Medulla oblongata (tissue), 1 donor: ENCODE measurements around the gene RTEL1.
A peak's percentile ranks its signal among the peaks of the same experiment; 100 is the strongest.
"Not testable (repeated sequence)": the region's sequence is repeated elsewhere in the genome, so short reads cannot be mapped to it uniquely, and the experiment has no call there.

Experiments used
- DNase-seq: peaks from one replicate; pipeline ENCODE4 v3.0.0-alpha.2; 2015; ENCODE audit errors: extremely low spot score

The RTEL1 gene

DNA sequence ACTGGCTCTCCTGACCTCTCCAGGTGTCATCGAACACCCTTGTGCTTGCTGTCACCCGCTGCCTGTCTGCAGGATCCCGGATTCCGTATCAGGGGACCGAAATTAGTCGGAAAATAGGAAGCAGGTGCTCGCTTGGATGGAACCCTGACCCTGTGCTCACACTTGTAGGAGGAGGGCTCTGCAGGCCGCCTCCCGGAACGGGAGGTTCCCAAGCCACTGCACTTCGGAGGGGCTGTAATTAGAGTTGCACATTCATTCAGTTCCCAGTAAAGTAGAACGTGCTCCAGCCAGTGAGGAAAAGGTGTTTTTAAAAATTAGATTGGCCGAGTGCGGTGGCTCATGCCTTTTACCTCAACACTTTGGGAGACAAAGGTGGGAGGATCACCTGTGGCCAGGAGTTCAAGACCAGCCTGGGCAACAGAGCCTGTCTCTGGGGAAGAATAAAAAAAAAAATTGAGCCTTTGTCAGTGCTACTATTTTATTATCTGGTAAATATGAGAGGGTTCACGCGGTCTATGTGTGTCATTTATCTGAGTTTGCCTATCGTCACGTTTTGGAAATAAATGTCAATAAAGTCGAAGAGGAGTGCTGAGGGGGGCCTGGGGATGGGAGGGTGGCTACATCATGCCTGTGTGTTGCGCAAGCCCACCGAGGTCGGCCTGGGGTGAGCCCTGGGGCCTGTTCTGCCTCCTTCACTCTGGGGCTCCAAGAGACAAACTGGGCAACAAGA lies 29.7 kb upstream of the RTEL1 start:
- peak; percentile 44 for DNase-seq

DNA sequence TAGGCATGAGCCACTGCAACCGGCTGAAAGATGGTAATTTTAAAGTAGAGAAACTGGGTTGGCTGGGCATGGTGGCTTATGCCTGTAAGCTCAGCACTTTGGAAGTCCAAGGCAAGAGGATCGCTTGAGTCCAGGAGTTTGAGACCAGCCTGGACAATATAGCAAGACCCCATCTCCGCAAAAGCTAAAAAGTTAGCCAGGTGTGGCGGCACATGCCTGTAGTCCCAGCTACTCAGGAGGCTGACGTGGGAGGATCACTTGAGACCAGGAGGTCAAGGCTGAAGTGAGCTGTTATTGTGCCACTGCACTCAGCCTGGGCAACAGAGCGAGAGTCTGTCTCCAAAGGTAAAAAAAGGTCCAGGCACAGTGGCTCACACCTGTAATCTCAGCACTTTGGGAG lies 27.2 kb upstream of the RTEL1 start:
- DNase-seq, result not testable (repeated sequence)

DNA sequence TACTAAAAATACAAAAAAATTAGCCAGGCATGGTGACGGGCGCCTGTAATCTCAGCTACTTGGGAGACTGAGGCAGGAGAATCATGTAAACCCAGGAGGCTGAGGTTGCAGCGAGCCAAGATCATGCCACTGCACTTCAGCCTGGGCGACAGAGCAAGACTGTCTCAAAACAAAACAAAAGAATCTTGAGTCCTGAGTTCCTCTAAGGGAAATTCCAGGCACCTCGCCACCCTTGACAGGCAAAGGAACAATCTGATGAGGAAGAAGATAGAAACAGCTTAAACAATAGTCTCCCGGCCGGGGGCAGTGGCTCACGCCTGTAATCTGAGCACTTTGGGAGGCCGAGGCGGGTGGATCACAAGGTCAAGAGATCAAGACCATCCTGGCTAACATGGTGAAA lies 26.7 kb upstream of the RTEL1 start:
- not testable (repeated sequence) for DNase-seq

DNA sequence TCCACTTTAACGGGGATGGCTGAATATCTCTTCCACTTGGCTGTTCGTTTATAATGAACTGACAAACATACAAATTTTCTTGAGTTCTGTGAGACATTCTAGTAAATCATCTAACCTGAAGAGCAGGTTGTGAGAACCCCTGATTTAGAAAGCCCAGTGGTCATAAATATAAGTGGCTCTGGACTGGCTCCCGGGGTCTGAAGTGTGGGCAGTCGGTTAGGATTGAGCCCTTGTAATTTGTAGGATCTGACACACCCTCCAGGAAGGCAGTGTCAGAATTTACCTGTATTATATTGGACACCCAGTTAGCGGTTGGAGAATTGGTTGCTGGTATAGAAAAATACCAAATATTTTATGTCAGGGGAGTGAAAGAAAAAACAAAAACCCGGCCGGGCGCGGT lies 24.4 kb upstream of the RTEL1 start:
- DNase-seq, result no peak

DNA sequence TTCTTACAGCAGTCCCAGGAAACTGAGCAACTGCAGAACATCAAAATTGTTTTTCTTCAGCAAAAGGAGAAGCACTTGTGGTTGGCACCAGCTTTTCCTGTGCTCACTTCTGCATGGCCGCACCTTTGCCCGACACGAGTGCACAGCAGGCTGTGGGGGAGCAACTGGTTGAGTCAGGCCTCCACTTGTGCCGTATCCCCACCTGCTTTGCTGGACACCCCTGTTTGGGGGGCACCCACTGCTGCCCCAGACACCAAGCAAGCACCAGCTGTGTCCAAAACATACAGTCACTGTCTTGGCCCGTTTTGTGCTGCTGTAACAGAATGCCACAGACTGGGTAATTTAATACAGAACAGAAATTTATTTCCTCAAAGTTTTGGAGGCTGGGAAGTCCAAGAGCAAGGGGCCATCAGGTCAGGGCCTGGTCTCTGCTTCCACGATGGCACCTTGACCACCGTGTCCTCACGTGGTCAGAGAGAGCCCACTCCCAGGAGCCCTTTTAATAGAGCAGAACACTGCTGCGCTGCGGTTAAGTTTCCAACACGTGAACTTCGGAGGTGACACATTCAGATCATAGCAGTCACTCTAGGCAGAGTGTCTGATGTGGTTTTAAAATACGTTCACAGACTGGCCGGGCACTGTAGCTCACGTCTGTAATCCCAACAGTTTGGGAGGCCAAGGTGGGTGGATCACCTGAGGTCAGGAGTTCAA lies 22.5 kb upstream of the RTEL1 start:
- peak; percentile 34 for DNase-seq

DNA sequence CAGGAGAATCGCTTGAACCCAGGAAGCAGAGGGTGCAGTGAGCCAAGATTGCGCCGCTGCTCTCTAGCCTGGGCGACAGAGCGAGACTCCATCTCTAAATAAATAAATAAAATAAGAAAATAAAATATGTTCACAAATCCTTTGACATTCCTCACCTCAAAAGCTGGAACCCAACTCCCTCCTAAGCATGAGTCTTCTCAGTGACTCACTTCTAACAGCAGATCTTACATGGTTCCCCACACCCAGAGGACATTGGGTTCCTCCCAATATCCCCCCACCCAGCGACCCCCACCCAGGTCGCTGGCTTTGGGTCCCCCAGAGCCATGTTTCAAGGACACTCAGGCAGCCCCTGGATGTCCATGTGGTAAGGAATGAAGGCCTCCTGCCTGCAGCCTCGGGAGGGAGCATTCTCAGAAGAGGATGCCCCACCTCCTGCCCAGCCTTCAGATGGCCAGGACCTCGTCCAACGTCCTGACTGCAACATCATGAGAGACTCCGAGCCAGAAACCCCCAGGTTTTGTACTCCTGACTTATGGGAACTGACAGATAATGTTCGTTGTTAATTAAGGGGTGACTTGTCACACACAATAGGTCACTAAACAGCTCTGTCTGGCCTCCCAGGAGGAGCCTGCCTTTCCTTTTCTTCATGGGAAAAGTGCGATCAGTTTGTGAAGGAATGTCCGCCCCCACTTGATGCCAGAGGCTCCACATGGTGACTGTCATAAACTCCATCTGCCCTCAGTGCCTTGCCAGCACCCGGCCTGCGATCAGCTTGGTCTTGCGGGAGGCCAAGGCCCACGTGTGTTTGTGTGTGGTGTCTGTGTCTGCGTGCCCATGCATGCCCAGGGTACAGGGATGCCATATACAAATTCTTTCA lies 21.1 kb upstream of the RTEL1 start:
- DNase-seq, result no peak

DNA sequence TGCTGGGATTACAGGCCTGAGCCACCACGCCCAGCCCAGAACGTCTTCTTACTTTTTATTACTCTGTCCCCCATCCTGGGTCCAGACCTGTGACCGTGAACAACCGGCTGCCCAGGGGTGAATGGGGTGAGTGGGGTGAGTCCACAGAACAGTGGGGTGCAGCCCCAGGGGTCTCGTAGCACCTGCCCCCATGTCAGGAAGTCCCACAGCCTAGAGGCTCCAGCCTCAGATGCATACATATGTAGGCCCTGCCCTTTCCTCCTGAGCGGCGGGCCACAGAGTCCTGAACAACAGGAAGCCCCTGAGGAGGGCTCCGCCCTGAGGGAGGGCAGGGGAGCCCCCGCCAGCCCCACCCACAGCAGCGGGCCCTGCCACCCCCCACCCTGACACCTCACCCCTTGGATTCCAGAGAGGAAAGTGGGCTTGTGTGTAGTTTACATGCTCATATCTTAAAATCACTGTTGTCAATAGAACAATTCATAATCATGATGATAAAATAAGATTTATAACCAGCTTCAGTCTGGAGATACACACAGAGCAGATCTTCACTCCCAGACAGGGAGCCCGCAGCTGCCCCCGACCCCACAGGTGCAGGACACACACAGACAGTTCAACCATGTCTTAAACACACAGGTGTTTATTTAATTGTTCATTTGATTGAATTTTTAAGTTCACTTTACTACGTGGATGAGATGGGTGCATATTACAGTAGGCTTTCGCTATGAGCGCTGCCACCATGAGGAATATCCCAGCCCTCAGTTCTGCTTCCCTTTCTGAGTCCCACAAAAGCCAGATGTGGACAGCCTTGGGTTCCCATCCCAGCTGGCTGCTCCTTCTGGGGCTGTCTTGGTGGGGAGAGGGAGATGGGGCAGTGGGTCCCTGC lies 18.8 kb upstream of the RTEL1 start:
- DNase-seq, result no peak

DNA sequence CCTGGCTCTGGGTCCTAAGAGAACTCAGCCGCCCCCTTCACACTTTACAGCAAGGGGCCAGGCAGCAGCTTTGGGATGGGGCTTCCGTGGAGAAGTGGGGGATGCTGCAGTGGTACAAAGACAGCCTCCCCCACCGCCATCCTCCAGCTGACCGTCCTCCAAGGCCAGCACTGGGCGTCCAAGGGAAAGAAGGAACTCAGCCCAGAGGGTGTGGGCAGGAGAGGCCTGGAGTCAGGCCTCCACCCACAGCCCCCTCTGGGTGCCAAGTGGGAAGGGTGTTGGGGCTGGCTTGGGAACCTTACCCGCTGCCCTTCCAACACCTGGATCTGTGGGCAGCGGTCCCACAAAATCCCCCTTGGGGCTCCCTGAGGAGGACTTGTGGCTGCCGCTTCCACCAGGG lies 18.0 kb upstream of the RTEL1 start:
- no peak for DNase-seq

DNA sequence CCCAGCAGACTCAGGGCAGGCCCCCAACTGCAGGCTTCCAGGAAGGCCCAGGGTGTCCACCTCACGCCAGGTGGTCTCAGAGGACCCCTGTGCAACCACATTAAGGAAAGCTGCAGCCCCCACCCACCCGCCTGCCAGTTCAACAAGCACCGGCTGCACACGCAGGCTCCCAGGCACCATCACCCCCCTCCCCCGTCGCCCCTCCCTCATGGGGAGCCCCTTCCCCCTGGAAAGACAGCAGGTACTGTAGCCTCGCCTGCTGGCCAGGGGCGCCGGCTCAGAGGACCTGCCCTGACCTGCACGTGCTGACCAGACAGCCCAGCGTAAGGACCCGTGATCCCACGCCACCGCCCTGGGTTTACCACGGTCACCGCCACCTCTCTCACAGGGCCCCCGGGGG lies 17.4 kb upstream of the RTEL1 start:
- DNase-seq, result not testable (repeated sequence)

DNA sequence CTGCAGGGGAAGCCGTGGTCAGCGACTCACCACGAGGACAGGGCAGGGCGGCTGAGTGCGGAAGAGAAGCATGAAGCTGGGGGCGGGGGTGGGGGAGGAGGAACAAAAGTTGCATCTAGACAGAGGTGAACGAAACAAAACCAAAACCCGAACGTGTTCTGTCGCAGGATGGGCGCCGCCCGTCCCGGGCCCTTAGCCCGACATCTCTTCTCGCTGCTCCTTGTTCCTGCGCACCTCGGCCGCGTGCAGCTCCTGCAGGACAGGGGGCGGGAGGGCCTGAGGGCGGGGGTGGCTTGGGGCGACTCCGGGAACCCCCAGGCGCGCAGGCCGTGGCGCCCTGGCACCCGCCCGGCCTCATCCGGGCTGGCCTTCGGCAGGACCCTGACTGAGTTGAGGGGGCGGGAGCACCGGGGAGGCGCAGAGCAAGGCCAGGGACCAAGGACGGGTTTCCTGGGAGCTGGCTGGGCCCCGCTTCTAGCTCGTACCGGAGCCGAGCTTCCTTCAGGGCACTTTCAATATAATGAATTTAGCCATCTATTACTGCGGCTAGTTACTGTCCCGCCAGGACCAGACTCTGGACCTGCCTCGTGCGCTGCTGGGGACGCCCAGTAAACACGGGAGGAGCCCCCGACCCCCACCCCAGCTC lies 16.8 kb upstream of the RTEL1 start:
- DNase-seq, result no peak

DNA sequence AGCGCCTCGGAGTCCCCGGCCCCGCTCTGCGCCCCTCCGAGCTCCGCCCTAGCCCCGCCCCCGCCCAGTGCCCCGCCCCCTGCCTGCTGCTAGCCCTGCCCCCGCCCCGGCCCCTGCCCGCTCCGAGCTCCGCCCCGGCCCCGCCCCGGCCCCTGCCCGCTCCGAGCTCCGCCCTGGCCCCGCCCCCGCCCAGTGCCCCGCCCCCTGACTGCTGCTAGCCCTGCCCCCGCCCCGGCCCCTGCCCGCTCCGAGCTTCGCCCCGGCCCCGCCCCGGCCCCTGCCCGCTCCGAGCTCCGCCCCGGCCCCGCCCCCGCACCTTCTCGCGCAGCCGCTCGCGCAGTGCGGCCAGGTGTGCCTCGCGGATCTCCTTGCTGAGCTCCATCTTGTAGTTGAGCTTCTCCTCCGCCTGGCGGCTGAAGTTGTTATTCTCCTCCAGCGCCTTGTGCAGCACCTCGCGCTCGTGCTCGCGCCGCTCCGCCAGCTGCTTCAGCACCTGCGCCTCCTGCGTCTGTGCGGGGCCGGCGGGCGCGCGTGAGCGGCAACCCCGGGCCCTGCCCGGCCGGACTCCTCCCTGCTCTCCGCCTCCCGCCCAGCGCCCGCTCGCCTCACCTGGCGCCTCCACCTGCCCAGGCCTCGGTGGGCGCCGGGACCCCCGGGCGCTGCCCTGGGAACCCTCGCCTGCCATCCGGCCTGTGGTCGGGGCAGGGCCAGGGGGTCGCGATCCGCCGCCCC lies 16.2 kb upstream of the RTEL1 start:
- peak; percentile 55 for DNase-seq

DNA sequence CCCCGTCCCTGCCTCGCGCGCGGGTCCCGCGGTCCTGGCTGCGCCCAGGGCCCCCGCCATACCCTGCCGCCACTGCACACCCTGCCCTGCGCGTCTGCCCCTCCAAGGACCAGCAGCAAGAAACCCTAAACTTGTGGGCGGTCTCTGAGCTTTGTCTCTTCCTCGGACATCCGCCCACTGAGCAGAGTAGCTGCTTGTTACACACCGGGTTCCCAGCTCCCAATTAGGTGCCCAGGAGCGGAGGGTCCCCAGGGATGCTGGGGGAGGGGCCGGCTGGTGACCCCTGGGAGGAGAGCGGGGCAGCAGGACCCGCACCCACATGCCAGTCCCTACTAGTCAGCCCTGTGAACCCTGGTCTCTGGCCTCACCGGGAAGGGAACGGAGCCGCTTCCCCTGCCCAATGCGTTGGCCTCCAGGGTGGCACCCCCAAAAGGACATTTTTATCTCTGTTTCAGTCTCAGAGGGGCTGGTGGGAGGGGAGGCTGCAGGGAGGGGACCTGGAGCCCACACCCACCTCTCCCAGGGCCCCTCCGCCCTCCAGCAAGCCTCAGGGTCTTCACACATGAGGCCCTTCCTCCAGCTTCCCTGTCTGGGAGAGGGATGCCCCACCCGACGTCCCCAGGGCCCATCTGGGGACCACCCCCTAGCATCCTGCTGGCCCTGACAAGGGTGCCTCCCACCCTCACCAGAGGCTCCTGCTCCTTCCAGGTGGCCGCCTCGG lies 15.4 kb upstream of the RTEL1 start:
- DNase-seq, result no peak

DNA sequence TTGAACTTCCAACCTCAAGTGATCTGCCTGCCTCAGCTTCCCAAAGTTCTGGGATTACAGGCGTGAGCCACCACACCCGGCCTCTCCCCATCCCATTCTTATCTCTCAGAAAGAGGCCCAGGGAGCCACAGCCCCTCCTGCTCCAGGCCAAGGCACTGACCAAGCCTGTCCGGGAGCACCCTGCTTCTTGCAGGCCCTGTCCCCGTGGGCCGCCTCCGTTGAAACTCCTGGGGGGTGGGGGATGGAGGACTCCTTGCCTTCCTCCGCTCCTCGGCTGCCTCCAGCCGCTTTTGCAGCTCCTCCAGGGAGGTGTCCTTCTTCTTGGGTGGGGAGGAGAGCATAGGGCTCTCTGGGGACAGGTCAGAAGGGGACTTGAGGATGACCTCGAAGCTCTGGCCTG lies 14.6 kb upstream of the RTEL1 start:
- DNase-seq, result no peak

DNA sequence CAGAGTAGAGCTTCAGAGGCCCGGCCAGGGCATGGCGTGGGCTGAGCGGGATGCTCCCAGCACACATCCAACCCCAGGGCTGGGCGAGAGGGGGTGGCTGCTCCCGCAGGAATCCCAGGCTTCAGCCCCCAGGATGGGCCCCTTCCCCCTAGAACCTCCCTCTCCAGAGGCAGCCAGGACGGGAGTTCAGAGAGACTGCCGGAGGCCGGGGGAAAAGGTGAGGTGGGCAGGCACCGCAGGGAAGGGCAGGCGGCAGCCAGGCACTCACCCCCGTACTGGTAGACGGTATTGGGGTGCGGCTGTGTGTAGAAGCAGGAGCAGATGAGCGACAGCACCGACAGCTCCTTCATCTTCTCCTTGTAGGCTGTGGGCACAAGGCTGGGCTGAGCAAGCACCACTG lies 14.2 kb upstream of the RTEL1 start:
- no peak for DNase-seq

DNA sequence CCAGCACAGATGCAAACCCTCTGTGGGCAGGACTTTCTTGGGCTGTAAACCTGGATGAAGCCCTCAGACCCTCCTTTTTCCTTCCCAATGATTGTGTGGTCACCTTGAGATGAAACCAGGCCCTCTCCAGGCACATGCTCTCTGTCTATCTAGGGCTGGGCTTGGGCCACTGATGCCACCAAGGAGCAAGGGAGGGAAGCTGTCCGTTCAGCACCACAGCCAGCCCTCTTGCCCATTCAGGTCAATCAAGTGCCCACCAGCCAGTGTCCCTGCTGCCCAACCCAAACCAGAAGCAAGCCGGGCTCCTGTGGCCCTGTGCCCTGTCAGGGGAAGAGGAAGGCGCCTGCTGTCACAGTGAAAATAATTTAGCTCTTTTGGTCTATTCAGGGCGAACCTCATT lies 12.9 kb upstream of the RTEL1 start:
- DNase-seq, result no peak

DNA sequence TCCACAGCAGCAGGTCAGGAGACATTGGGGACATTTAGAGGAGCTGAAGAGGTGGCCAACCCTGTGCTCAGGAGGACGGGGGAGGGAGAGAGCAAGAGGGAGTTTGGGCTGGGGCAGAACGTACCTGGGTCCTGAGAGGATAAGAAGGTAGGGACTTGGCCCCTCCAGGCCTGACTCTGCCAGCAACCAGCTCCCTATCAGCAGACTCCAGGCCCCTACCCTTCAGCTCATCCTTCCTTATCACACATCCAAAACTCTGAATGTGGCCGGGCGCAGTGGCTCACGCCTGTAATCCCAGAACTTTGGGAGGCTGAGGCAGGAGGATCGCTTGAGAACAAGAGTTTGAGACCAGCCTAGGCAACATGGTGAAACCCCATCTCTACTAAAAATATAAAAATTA lies 9.9 kb upstream of the RTEL1 start:
- DNase-seq, result no peak

DNA sequence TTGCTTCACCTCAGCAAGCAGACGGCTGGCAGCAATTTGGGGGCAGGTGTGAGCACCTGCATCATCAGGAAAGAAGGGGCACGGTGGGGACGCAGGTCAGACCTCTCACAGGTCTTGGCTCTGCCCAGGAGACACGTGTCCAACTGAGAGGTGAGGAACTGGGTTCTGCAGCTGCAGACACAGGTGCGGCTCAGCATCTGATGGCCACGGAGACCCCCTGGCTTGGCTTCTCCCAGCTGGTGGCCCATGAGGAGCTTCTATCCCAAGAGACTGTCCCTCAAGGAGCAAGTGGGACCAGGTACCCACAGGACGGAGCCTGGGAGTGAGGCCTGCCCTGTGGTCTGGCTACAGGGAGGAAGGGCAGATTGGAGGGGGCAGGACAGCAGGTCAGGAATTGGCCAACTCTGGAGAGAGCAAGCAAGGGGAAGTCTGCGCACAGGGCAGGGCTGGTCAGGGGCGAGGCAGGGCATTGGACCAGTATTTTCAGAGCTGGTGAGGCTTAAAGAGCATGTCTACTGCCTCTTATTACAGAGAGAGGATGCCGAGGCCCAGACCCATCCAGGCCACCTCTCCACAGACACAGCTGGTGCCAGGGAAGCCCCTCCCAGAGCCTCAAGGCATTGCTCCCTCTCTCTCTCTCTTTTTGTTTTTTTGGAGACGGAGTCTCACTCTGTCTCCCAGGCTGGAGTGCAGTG lies 9.1 kb upstream of the RTEL1 start:
- DNase-seq, result no peak

DNA sequence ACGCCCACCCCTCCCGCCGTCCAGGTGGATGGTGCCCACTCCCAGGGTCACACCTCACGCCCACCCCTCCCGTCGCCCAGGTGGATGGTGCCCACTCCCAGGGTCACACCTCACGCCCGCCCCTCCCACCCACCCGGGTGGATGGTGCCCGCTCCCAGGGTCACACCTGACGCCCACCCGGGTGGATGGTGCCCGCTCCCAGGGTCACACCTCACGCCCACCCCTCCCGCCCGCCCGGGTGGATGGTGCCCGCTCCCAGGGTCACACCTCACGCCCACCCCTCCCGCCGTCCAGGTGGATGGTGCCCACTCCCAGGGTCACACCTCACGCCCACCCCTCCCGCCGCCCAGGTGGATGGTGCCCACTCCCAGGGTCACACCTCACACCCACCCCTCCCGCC lies 7.6 kb upstream of the RTEL1 start:
- DNase-seq, result not testable (repeated sequence)

DNA sequence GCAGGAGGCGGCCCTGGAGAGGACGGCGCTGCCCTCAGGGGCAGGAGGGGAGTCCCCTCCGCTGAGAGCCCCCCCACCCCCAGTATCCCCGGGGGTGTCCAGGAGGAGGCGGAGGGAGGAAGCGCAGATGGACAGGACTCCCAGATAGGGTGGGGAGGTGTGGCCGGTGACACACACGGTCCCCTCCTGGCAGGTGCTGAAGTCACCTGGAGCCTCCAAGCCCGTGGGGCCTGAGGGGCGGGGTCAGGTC lies 6.2 kb upstream of the RTEL1 start:
- DNase-seq, result no peak
